ENCODE data around the gene VRK1. TPM values are rescaled to one million over a fixed set of nuclear protein-coding genes. Genes with fewer than 3 reads are reported as not detected.

The VRK1 gene
- polyA plus RNA-seq, 1 of the 3 experiments (the other 2 are of a cell fraction): 9.1 TPM

- H3K4me1 ChIP-seq (ENCODE audit: control insufficient read depth in 1 of 2, insufficient read depth in 2 of 2, low read depth in 1 of 2, low read length in 1 of 2): no peaks in the 10 kb centered on the region
- H3K9me2 ChIP-seq: no peaks in the 10 kb centered on the region
- H3K79me2 ChIP-seq (ENCODE audit: insufficient read depth): peaks cover 88% of the 10 kb centered on the region
- H3K36me3 ChIP-seq (replicated peaks in 1 of 2; ENCODE audit: control insufficient read depth in 1 of 2, insufficient read depth in 2 of 2, low read length in 1 of 2): no peaks in the 10 kb centered on the region
- H4K20me1 ChIP-seq (ENCODE audit: insufficient read depth): peaks cover under 1% of the 10 kb centered on the region; the same call in 1 of the 2 replicates
- ChIA-PET CTCF (no interaction called here), POLR2A (no interaction called here)
- WGBS (ENCODE audit: low lambda C conversion rate): 14% methylated on average over 2 of the region's 2 CpGs
- TF ChIP-seq TCF12 (IDR thresholded peaks at IDR 0.05) (0 out of 2 replicates have a peak, but pooled peaks have one; percentile 14), MXI1 (IDR thresholded peaks at IDR 0.05; ENCODE audit: low read depth, low read length) (no peak), NFIC (IDR thresholded peaks at IDR 0.05; ENCODE audit: borderline replicate concordance) (no peak), TEAD4 (IDR thresholded peaks at IDR 0.05; ENCODE audit: borderline replicate concordance, insufficient read depth) (peak; percentile 35; the same call in 1 of the 2 replicates), FOSL2 (IDR thresholded peaks at IDR 0.05; ENCODE audit: borderline replicate concordance, low read depth) (peak; percentile 74; the same call in 1 of the 2 replicates), JUND (IDR thresholded peaks at IDR 0.05) (peak; percentile 22; the same call in 1 of the 2 replicates), FOXM1 (IDR thresholded peaks at IDR 0.05; ENCODE audit: low read depth) (no peak)
- H3K27ac ChIP-seq (ENCODE audit: low read depth in 2 of 2, low read length in 1 of 2): peak overlapping the region in 1 of 2 experiments; percentile 71; a peak in 2 of 4 replicates
- peak overlapping the region; percentile 36 for H2AFZ ChIP-seq (ENCODE audit: low read depth)
- H3F3A ChIP-seq (replicated peaks; ENCODE audit: insufficient read depth): peaks cover 11% of the 10 kb centered on the region
- H3K4me3 ChIP-seq (ENCODE audit: low read depth in 2 of 2, low read length in 1 of 2): no peak overlapping the region
- H3K27me3 ChIP-seq (ENCODE audit: insufficient read depth): no peaks in the 10 kb centered on the region
- H3K9me3 ChIP-seq: no peaks in the 10 kb centered on the region
- H3K9ac ChIP-seq: peak overlapping the region; percentile 28; the same call in 1 of the 2 replicates
- DNase-seq: no peak
- H3K4me2 ChIP-seq: peak overlapping the region; percentile 31; the same call in 1 of the 2 replicates
Observed at GRCh38 chr14:96811265-96811664, 14.1 kb downstream of the VRK1 start.

- H3K79me2 ChIP-seq (ENCODE audit: insufficient read depth): peaks cover 90% of the 10 kb centered on the region
- no peaks in the 10 kb centered on the region for H3K27me3 ChIP-seq (ENCODE audit: insufficient read depth)
- peak overlapping the region in 1 of 2 experiments; percentile 71; a peak in 2 of 4 replicates for H3K27ac ChIP-seq (ENCODE audit: low read depth in 2 of 2, low read length in 1 of 2)
- no peaks in the 10 kb centered on the region for H3K9me2 ChIP-seq
- no peaks in the 10 kb centered on the region for H3K9me3 ChIP-seq
- H3F3A ChIP-seq (replicated peaks; ENCODE audit: insufficient read depth): peaks cover 11% of the 10 kb centered on the region
- no peaks in the 10 kb centered on the region for H3K4me1 ChIP-seq (ENCODE audit: control insufficient read depth in 1 of 2, insufficient read depth in 2 of 2, low read depth in 1 of 2, low read length in 1 of 2)
- H4K20me1 ChIP-seq (ENCODE audit: insufficient read depth): no peaks in the 10 kb centered on the region
- H2AFZ ChIP-seq (ENCODE audit: low read depth): peak overlapping the region; percentile 36; the same call in 1 of the 2 replicates
- H3K4me2 ChIP-seq: no peak overlapping the region
- POLR2A ChIA-PET: interaction anchor here (0.6 kb wide), 1 partner anchor 1277 kb away, joined by 3 read pairs; the partner anchor contains the start of gene GLRX5
- H3K4me3 ChIP-seq (ENCODE audit: low read depth in 2 of 2, low read length in 1 of 2): no peak overlapping the region
- WGBS (ENCODE audit: low lambda C conversion rate): 81% methylated on average over 3 of the region's 3 CpGs
- CTCF ChIA-PET: no interaction called here
- H3K36me3 ChIP-seq (replicated peaks in 1 of 2; ENCODE audit: control insufficient read depth in 1 of 2, insufficient read depth in 2 of 2, low read length in 1 of 2): no peaks in the 10 kb centered on the region
- peak overlapping the region; percentile 28; the same call in 1 of the 2 replicates for H3K9ac ChIP-seq
- TF ChIP-seq CTCF (IDR thresholded peaks at IDR 0.05) (no peak), TAF1 (IDR thresholded peaks at IDR 0.05; ENCODE audit: borderline replicate concordance, low read depth, low read length) (no peak), FOSL2 (IDR thresholded peaks at IDR 0.05; ENCODE audit: borderline replicate concordance, low read depth) (no peak), YY1 (IDR thresholded peaks at IDR 0.05; ENCODE audit: low read depth) (no peak), RXRA (IDR thresholded peaks at IDR 0.05; ENCODE audit: borderline replicate concordance, low read depth) (no peak), FOXJ3 (CRISPR knock-in tag; IDR thresholded peaks at IDR 0.05) (no peak), FOXM1 (IDR thresholded peaks at IDR 0.05; ENCODE audit: low read depth) (no peak)
- no peak for DNase-seq
Observed at GRCh38 chr14:96811985-96812667, 14.9 kb downstream of the VRK1 start.

Measured in SK-N-SH (cell line).